Measurements from ENCODE around the gene LLCFC1. TPM values are rescaled to one million over a fixed set of nuclear protein-coding genes. Genes with fewer than 3 reads are reported as not detected.

LLCFC1 gene
- total and polyA plus RNA-seq, 2 of the 8 experiments (the other 6 are each of a cell fraction or from before 2014, with no cell fraction given) = not detected

DNA sequence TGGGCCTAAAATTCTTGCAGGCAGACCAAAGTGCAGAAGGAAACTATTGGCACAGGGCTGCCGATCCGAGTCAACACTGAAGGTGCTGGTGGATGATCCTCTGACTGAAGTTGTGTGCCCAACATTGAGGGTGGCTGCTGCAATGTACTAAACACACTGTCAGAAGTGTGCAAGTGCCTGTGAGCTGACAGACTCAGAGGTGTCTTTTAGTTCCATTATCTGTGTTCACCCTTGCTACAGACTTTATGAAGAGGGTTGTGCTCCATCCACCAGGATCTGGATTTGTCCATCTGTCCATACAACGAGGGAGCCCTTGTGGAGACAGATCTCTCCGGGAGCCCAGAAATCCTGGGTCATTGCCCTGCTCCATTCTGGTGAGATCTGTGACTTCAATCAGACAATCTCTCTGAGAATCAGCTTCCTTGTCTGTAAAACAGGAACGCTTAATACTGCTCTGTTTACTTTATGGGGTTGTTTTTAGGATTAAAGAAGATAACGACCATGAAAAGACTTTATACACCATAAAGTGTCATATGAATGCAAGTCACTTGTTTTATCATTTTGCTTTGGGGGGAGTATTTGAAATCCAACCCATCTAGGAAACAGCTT, 44.2 kb upstream of the LLCFC1 start (continued):
- TF ChIP-seq SIRT6 (IDR thresholded peaks at IDR 0.05; ENCODE audit: low read length) = no peak
- no peak for TF ChIP-seq EZH2 (IDR thresholded peaks at IDR 0.05; ENCODE audit: low read depth, low read length, severe bottlenecking)
- TF ChIP-seq CREB1 (IDR thresholded peaks at IDR 0.05) = no peak
- no peak for TF ChIP-seq NANOG (IDR thresholded peaks at IDR 0.05; ENCODE audit: insufficient read depth, low read depth, low read length, poor library complexity, severe bottlenecking)
- no peak for TF ChIP-seq FOSL1 (IDR thresholded peaks at IDR 0.05; ENCODE audit: insufficient read depth, low read depth, low read length)
- no peak for TF ChIP-seq MAFK (IDR thresholded peaks at IDR 0.05; ENCODE audit: low read depth, low read length)
- TF ChIP-seq SP2 (IDR thresholded peaks at IDR 0.05; ENCODE audit: low read length) = no peak
- TF ChIP-seq TCF12 (IDR thresholded peaks at IDR 0.05; ENCODE audit: low read depth, low read length) = no peak
